A673 (cell line): ENCODE data around the gene SERF2. TPM values are rescaled to one million over a fixed set of nuclear protein-coding genes. Genes with fewer than 3 reads are reported as not detected.
A peak's percentile ranks its signal among the peaks of the same experiment; 100 is the strongest.

Experiments
- BruUV-seq: library from RNA; stranded (reverse); fragments of 400-500 nt; replicated peaks from 2 replicates; lab custom pipeline; 2021; lab: Mats Ljungman, UMichigan
- CTCF ChIA-PET: fragments of 300-600 bp; sonication (Branson Sonifier 250); formaldehyde crosslinking; loops from one replicate; lab custom pipeline; 2022; ENCODE audit warnings: antibody characterized with exemption; lab: Charles Lee
- POLR2A ChIA-PET: fragments of 300-600 bp; sonication (Branson Sonifier 250); formaldehyde crosslinking; loops from one replicate; lab custom pipeline; 2022; ENCODE audit warnings: antibody characterized with exemption; ENCODE audit not compliant: low non-redundant PET; lab: Charles Lee
- DNase-seq: peaks from one replicate; pipeline ENCODE4 v3.0.0-alpha.2; 2015; ENCODE audit warnings: low spot score
- H3K27ac ChIP-seq: fragments of 200-600 bp; sonication (generic); 2 replicates; pipeline ENCODE4 v1.5.1; 2016; ENCODE audit warnings: mixed run types, low read depth, mild to moderate bottlenecking, mixed read lengths, antibody characterized with exemption, low read length; ENCODE audit not compliant: poor library complexity, severe bottlenecking
- H3K27me3 ChIP-seq: fragments of 200-600 bp; sonication (generic); replicated peaks from 2 replicates; pipeline ENCODE4 v1.6.1; 2017; ENCODE audit warnings: mixed run types, low read depth, mild to moderate bottlenecking, mixed read lengths, antibody characterized with exemption, low read length; ENCODE audit not compliant: insufficient read depth, poor library complexity
- H3K36me3 ChIP-seq: fragments of 200-600 bp; sonication (generic); 2 replicates; pipeline ENCODE4 v1.6.1; 2016; ENCODE audit warnings: mixed run types, mild to moderate bottlenecking, mixed read lengths, antibody characterized with exemption, low read length; ENCODE audit not compliant: insufficient read depth, poor library complexity, severe bottlenecking
- H3K4me1 ChIP-seq: fragments of 200-600 bp; sonication (generic); 2 replicates; pipeline ENCODE4 v1.6.1; 2017; ENCODE audit warnings: mixed run types, mild to moderate bottlenecking, mixed read lengths, antibody characterized with exemption, low read length; ENCODE audit not compliant: insufficient read depth, poor library complexity, severe bottlenecking
- H3K4me3 ChIP-seq: fragments of 200-600 bp; sonication (generic); 2 replicates; pipeline ENCODE4 v1.5.1; 2016; ENCODE audit warnings: low read depth, mixed run types, mild to moderate bottlenecking, mixed read lengths, low read length; ENCODE audit not compliant: poor library complexity, severe bottlenecking
- H3K9me3 ChIP-seq: fragments of 200-600 bp; sonication (generic); 2 replicates; pipeline ENCODE4 v1.6.1; 2016; ENCODE audit warnings: mixed run types, low read depth, mild to moderate bottlenecking, mixed read lengths, antibody characterized with exemption, low read length; ENCODE audit not compliant: poor library complexity, severe bottlenecking
- EZH2 ChIP-seq: fragments of 200-600 bp; sonication (generic); IDR thresholded peaks from 2 replicates; pipeline ENCODE4 v1.6.1; 2017; ENCODE audit warnings: borderline replicate concordance, low read depth, mild to moderate bottlenecking, mixed read lengths, antibody characterized with exemption, low read length; ENCODE audit not compliant: poor library complexity, severe bottlenecking
- intact Hi-C: fragments of 100-400 bp; cut with micrococcal nuclease; formaldehyde crosslinking; loops from one replicate; pipeline ENCODE4 v1.10.0; 2022; ENCODE audit not compliant: unreplicated experiment
- total RNA-seq: library from RNA; stranded (reverse); gene quantifications from 2 replicates; pipeline ENCODE4 v1.2.3, GENCODE V29; 2021
- TF ChIP-seq, protein P1 (sequence below): fragments of 300-800, 200-600 bp; sonication (generic); conservative IDR thresholded peaks from 2 replicates; pipeline ENCODE4 v1.5.1; 2017; ENCODE audit warnings: low read depth, mild to moderate bottlenecking, antibody characterized with exemption, low read length, moderate library complexity, mixed read lengths

The SERF2 gene
- total RNA-seq, 1 experiment from 2014 or later = 632 TPM

DNA sequence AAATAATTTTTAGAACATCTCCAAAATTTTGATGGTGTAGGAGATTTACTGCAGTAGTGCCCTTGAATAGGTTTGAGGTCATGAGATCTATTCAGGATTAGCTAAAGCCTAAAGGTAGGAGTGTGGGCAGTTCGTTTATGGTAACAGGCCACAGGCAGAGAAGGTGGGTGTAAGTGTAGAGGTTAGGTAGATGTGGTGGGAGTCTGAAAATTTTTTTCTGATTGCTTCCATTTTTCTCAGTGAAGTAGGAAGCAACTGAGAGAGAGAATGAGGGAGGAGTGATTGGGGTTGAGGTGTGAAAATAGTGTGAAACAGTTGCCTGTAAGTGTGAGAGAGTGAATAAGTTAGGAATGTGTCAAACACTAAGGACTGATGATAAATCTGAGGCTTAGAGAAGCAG lies 13.1 kb upstream of the SERF2 start:
- no TSS peak for BruUV-seq
- intact Hi-C loops = no loop called here
- peaks cover 11% of the 10 kb centered on the region for H3K4me1 ChIP-seq
- H3K27ac ChIP-seq = no peak overlapping the region
- H3K36me3 ChIP-seq = no peaks in the 10 kb centered on the region
- no peak for TF ChIP-seq EZH2
- TF ChIP-seq, protein P1, sequence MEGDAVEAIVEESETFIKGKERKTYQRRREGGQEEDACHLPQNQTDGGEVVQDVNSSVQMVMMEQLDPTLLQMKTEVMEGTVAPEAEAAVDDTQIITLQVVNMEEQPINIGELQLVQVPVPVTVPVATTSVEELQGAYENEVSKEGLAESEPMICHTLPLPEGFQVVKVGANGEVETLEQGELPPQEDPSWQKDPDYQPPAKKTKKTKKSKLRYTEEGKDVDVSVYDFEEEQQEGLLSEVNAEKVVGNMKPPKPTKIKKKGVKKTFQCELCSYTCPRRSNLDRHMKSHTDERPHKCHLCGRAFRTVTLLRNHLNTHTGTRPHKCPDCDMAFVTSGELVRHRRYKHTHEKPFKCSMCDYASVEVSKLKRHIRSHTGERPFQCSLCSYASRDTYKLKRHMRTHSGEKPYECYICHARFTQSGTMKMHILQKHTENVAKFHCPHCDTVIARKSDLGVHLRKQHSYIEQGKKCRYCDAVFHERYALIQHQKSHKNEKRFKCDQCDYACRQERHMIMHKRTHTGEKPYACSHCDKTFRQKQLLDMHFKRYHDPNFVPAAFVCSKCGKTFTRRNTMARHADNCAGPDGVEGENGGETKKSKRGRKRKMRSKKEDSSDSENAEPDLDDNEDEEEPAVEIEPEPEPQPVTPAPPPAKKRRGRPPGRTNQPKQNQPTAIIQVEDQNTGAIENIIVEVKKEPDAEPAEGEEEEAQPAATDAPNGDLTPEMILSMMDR = no peak
- ChIA-PET POLR2A (no interaction called here), CTCF (interaction anchor here (0.6 kb wide), 1 partner anchor 22 kb away, joined by 8 read pairs; the partner anchor contains the start of gene HYPK)
- no peaks in the 10 kb centered on the region for H3K9me3 ChIP-seq
- H3K27me3 ChIP-seq = no peaks in the 10 kb centered on the region
- H3K4me3 ChIP-seq = no peak overlapping the region
- no peak for DNase-seq

DNA sequence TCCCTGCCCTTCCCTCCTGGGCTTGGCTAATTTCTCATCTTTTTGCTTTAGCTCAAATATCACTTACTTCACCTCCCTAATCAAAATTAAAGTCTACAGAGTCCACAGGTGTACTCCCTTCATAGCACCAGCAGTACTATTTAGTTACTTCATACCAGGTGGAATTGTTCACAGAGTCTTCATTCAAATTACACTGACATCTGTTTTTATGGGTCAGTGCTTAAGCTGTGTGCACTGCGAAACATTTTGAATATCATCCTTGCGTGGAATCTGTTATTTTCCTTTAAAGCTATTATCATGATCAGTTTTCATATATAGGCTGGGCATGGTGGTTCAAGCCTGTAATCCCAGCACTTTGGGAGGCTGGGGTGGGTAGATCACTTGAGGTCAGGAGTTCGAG lies 2.7 kb upstream of the SERF2 start:
- intact Hi-C loops = no loop called here
- no peak for TF ChIP-seq EZH2
- TF ChIP-seq, protein P1 = no peak
- Histone ChIP-seq H3K9me3 (no peaks in the 10 kb centered on the region), H3K4me1 (peaks cover 13% of the 10 kb centered on the region), H3K4me3 (no peak overlapping the region), H3K36me3 (peaks cover 13% of the 10 kb centered on the region), H3K27me3 (no peaks in the 10 kb centered on the region), H3K27ac (no peak overlapping the region)
- CTCF ChIA-PET = interaction anchor here (0.6 kb wide), 1 partner anchor 13 kb away, joined by 4 read pairs; the partner anchor contains the start of gene ELL3
- POLR2A ChIA-PET = interaction anchor here (0.6 kb wide), 1 partner anchor 11 kb away, joined by 3 read pairs; the partner anchor contains the start of genes HYPK and SERINC4
- no TSS peak for BruUV-seq
- no peak for DNase-seq

DNA sequence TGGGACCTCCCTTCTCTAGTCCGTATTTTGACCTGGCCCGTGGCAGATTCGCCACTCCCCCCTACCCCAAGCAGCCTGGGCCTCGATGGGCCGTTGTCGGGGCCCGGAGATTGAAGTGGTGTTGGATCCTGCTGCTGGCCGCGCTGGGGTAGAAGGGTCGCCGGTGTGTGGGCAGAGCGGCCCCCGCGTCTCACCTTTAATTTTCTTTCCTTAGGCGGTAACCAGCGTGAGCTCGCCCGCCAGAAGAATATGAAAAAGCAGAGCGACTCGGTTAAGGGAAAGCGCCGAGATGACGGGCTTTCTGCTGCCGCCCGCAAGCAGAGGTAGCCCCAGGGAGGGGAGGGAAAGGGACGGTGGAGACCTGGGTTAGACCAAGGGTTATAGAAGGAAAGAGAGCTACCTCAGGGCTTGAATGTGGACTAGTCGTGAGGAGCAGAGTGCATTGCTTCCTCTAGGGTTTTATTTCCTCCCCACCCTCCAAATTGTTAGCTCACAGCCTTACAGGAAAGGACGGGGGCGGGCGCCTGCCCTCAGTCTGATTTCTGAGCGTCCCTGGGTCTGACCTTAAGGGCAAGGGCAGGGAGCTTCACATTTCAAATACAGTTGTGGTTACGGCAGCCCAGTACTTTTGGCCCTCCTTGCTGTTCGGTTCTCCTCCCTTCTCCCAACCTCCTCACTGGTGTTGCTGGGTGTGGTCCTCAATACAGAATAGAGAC lies 799 bp downstream of the SERF2 start:
- ChIA-PET CTCF (no interaction called here), POLR2A (interaction anchor here (0.6 kb wide), 1 partner anchor 1313 kb away, joined by 10 read pairs; no protein-coding TSS in a partner anchor)
- no peaks in the 10 kb centered on the region for H3K27me3 ChIP-seq
- no peak for DNase-seq
- no TSS peak for BruUV-seq
- TF ChIP-seq, protein P1 = no peak
- TF ChIP-seq EZH2 = no peak
- H3K4me3 ChIP-seq = peak overlapping the region; percentile 79
- H3K9me3 ChIP-seq = no peaks in the 10 kb centered on the region
- H3K4me1 ChIP-seq = peaks cover 13% of the 10 kb centered on the region
- intact Hi-C loops = no loop called here
- peaks cover 40% of the 10 kb centered on the region for H3K36me3 ChIP-seq
- peak overlapping the region; percentile 97 for H3K27ac ChIP-seq
